HepG2 (cell line): ENCODE measurements around the gene CBR4.

Experiments used
- ATF1 ChIP-seq: IDR thresholded peaks from 2 replicates; pipeline ENCODE4 v1.6.1; 2016; ENCODE audit warnings: mild to moderate bottlenecking, control low read depth
- CHD2 ChIP-seq: IDR thresholded peaks from 2 replicates; pipeline ENCODE4 v1.6.1; 2011; ENCODE audit warnings: low read depth, low read length, improper control_type of control experiment
- CTCF ChIP-seq: sonication (generic); formaldehyde crosslinking; IDR thresholded peaks from 2 replicates; pipeline ENCODE4 v1.5.0; 2020; ENCODE audit warnings: mild to moderate bottlenecking, missing genetic modification reagents, moderate library complexity
- FOXA1 ChIP-seq, 2 experiments: fragments of 450-650 bp in 1 of 2; sonication (generic) in 1 of 2; formaldehyde crosslinking in 1 of 2; IDR thresholded peaks; 2 replicates each; pipeline versions ENCODE4 v1.4.0 to v1.6.1; 2016 to 2020; ENCODE audit warnings: missing genetic modification reagents in 1 of 2
- SMC3 ChIP-seq: IDR thresholded peaks from 2 replicates; pipeline ENCODE4 v1.6.1; 2011; ENCODE audit warnings: low read length, improper control_type of control experiment
- TOE1 ChIP-seq: sonication (generic); formaldehyde crosslinking; IDR thresholded peaks from 2 replicates; pipeline ENCODE4 v1.4.0; 2020; ENCODE audit warnings: mild to moderate bottlenecking, missing genetic modification reagents
- TP53 ChIP-seq: sonication (generic); formaldehyde crosslinking; conservative IDR thresholded peaks from 2 replicates; pipeline ENCODE4 v1.4.0; 2020; ENCODE audit warnings: missing genetic modification reagents
- ZFP82 ChIP-seq: sonication (generic); formaldehyde crosslinking; IDR thresholded peaks from 2 replicates; pipeline ENCODE4 v1.5.1; 2020; ENCODE audit warnings: mild to moderate bottlenecking, missing genetic modification reagents, borderline replicate concordance

DNA sequence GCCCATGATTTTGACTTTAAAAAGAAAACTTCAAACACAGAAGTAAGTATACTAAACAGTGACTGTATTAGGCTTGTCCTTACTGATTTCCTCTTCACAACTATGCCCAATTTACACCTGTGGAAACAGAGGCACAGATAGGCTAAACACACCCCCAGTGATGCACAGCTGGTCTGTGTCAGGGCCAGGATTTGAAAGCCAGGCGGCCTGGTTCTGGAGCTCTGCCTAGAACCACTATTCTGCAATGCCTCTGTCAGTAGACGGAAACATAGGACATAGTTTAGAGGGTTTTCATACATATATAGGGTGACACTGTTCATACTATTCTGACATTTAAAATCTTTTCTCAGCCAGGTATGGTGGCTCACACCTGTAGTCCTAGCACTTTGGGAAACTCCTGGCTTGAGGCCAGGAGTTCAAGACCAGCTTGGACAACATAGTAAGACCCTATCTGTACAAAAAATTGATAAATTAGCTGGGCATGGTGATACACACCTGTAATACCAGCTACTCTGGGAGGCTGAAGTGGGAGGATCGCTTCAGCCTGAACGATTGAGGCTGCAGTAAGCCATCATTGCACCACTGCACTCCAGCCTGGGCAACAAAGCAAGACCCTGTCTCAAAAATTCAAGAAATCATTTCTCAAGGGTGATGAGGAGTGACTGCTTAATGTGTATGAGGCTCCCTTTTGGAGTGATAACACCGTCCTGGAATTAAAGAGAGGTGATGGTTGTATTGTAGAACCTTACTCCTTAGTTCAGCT is 23.0 kb upstream of the CBR4 start:
- TF ChIP-seq FOXA1 (IDR thresholded peaks at IDR 0.05) = no peak
- TF ChIP-seq FOXA1 (CRISPR knock-in tag; IDR thresholded peaks at IDR 0.05) = no peak
- TF ChIP-seq TOE1 = no peak
- TF ChIP-seq ZFP82 (CRISPR knock-in tag) = no peak
- no peak for TF ChIP-seq CHD2
- TF ChIP-seq CTCF (CRISPR knock-in tag) = no peak
- TF ChIP-seq ATF1 (CRISPR knock-in tag) = no peak
- no peak for TF ChIP-seq TP53 (CRISPR knock-in tag)
- TF ChIP-seq SMC3 = no peak
